ENCODE data around the gene ITGA1.

Gene ITGA1

DNA sequence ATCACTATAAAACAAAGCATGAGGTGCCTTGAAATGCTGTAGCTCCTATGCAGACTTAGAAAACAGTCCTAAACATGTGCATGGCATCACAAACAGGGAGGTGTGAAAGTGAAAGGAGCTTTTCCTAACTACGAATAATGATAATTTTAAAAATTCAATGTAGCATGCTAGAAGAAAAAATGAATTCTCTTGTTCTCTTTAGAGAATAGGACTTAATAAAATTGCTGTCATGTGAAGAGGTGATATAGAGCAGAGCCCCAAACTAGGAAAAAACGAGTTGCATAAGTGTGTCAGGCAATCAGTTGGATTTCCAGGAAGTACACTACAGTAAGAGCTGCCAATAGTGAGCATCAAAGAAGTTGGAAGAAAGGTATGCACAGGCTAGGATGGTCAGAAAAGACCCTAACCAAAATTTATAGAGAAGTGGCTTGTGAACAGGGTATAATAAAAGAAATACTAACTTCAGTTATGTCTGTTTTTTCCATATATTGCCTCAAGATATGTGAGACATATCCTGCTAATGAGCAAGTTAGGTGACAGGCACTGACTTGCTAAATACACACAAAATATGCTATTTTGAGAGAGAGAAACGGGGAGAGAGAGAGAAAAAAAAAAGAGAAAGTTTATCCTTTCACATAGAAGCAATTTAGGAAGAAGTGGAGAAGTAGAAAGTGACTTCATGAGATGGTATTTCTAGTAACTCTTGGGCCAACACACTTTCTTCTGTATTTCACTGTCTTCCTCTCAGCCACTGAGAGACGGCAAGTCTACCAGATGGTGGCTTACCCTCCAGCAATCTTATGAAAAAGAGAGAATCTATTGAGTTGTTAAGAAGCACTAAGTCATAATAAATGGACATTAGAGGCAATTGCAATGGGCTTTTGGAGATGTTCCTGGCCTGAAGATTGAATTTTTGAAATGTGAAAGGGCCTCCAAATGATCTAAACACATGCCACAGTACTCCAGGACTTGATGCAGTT is 219.5 kb downstream of the ITGA1 start:
- peak; percentile 48 for ATAC-seq
- no peak for TF ChIP-seq ZNF70 (CRISPR knock-in tag; IDR thresholded peaks at IDR 0.05)
- no peak for TF ChIP-seq ZC3H10 (CRISPR knock-in tag; IDR thresholded peaks at IDR 0.05)
- TF ChIP-seq ISL1 (CRISPR knock-in tag; IDR thresholded peaks at IDR 0.05) = 0 out of 2 replicates have a peak, but pooled peaks have one; percentile 15
- TF ChIP-seq, protein P1, sequence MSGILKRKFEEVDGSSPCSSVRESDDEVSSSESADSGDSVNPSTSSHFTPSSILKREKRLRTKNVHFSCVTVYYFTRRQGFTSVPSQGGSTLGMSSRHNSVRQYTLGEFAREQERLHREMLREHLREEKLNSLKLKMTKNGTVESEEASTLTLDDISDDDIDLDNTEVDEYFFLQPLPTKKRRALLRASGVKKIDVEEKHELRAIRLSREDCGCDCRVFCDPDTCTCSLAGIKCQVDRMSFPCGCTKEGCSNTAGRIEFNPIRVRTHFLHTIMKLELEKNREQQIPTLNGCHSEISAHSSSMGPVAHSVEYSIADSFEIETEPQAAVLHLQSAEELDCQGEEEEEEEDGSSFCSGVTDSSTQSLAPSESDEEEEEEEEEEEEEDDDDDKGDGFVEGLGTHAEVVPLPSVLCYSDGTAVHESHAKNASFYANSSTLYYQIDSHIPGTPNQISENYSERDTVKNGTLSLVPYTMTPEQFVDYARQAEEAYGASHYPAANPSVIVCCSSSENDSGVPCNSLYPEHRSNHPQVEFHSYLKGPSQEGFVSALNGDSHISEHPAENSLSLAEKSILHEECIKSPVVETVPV (CRISPR knock-in tag; IDR thresholded peaks at IDR 0.05) = no peak
- no peak for TF ChIP-seq PPARA (CRISPR knock-in tag; IDR thresholded peaks at IDR 0.05; ENCODE audit: borderline replicate concordance)

- TF ChIP-seq, protein P1 (CRISPR knock-in tag; IDR thresholded peaks at IDR 0.05) = no peak
- TF ChIP-seq TSHZ2 (CRISPR knock-in tag; IDR thresholded peaks at IDR 0.05) = no peak
- peak; percentile 63 for ATAC-seq
Observed at GRCh38 chr5:53008751-53009150, 221.0 kb downstream of the ITGA1 start.

Measured in SK-N-SH treated with all-trans-retinoic acid at 6 μM for 48 hours (cell line).